A549 (cell line): ENCODE measurements around the gene FCER1G. TPM values are rescaled to one million over a fixed set of nuclear protein-coding genes. Genes with fewer than 3 reads are reported as not detected.
A peak's percentile ranks its signal among the peaks of the same experiment; 100 is the strongest.

Experiments
- ATAC-seq, 2 experiments: fragments of 200-7000 bp in 1 of 2; fragments of >200 bp in 1 of 2; cut with Nextera tagmentation in 1 of 2; cut with Tn5 transposase in 1 of 2; 3 replicates each; pipeline versions ENCODE4 v1.8.0 to v1.9.1; 2018 to 2020; ENCODE audit warnings: mild to moderate bottlenecking in 1 of 2, moderate library complexity in 1 of 2
- CTCF ChIA-PET: fragments of 300-600 bp; sonication (Branson Sonifier 250); formaldehyde crosslinking; extraction: SDS; loops from one replicate; lab custom pipeline; 2021; ENCODE audit warnings: antibody characterized with exemption, inconsistent platforms; lab: Yijun Ruan, JAX
- POLR2A ChIA-PET: fragments of 350-600 bp; formaldehyde crosslinking; extraction: SDS; loops from one replicate; lab custom pipeline; 2021; ENCODE audit warnings: antibody characterized with exemption, inconsistent platforms; lab: Yijun Ruan, JAX
- DNase-seq, 2 experiments: peaks; one replicate each; pipeline versions ENCODE4 v3.0.0 to v3.0.0-alpha.2; 2011 to 2016; ENCODE audit warnings: low read depth in 1 of 2, low spot score in 1 of 2
- FAIRE-seq: peaks from 2 replicates; lab custom pipeline; 2011; peaks lifted over from hg19 to GRCh38; lab: Jason Lieb, UNC
- H3K27ac ChIP-seq, 2 experiments: fragments of >200 bp; sonication (Bioruptor Twin); formaldehyde crosslinking; 3 replicates each; pipeline ENCODE4 v1.5.1; 2016 to 2017
- H3K4me1 ChIP-seq: fragments of >200 bp; sonication (Bioruptor Twin); formaldehyde crosslinking; 3 replicates; pipeline ENCODE4 v1.6.1; 2016
- H3K4me2 ChIP-seq: fragments of >200 bp; sonication (Bioruptor Twin); formaldehyde crosslinking; 3 replicates; pipeline ENCODE4 v1.6.1; 2016
- H3K4me3 ChIP-seq: fragments of >200 bp; sonication (Bioruptor Twin); formaldehyde crosslinking; 3 replicates; pipeline ENCODE4 v1.5.1; 2016
- H3K9me3 ChIP-seq: fragments of >200 bp; sonication (Bioruptor Twin); formaldehyde crosslinking; 3 replicates; pipeline ENCODE4 v1.6.1; 2016
- BCL3 ChIP-seq: fragments of >200 bp; sonication (Bioruptor Twin); formaldehyde crosslinking; IDR thresholded peaks from 3 replicates; pipeline ENCODE4 v1.6.1; 2016
- CHD4 ChIP-seq: fragments of 200-600 bp; sonication (generic); IDR thresholded peaks from 2 replicates; pipeline ENCODE4 v1.6.1; 2016; ENCODE audit warnings: antibody characterized with exemption, mild to moderate bottlenecking, borderline replicate concordance
- EP300 ChIP-seq, 2 experiments: fragments of >200 bp; sonication (Bioruptor Twin); formaldehyde crosslinking; IDR thresholded peaks; 2 replicates in 1 of 2; 3 replicates in 1 of 2; pipeline ENCODE4 v1.6.1; 2016 to 2017
- FOSB ChIP-seq: fragments of 250-450 bp; sonication (Bioruptor Pico); IDR thresholded peaks from 2 replicates; pipeline ENCODE4 v1.5.0; 2020; ENCODE audit warnings: mild to moderate bottlenecking, moderate library complexity
- GATA3 ChIP-seq: IDR thresholded peaks from 2 replicates; pipeline ENCODE4 v1.6.1; 2012; ENCODE audit warnings: borderline replicate concordance
- HOXA7 ChIP-seq: fragments of 250-450 bp; sonication (Bioruptor Pico); IDR thresholded peaks from 2 replicates; pipeline ENCODE4 v1.5.0; 2020; ENCODE audit warnings: mild to moderate bottlenecking, moderate library complexity
- JUN ChIP-seq, 2 experiments: fragments of >200 bp; sonication (Bioruptor Twin); formaldehyde crosslinking; IDR thresholded peaks; 2 replicates in 1 of 2; 3 replicates in 1 of 2; pipeline ENCODE4 v1.6.1; 2016 to 2017
- MAX ChIP-seq: IDR thresholded peaks from 2 replicates; pipeline ENCODE4 v1.6.1; 2012
- MYC ChIP-seq: IDR thresholded peaks from 2 replicates; pipeline ENCODE4 v1.6.1; 2012; ENCODE audit warnings: mild to moderate bottlenecking, inconsistent platforms, low read length, improper control_type of control experiment, borderline replicate concordance
- NPAS2 ChIP-seq: fragments of 250-450 bp; sonication (Bioruptor Pico); IDR thresholded peaks from 2 replicates; pipeline ENCODE4 v1.8.0; 2022; ENCODE audit warnings: mild to moderate bottlenecking, moderate library complexity, borderline replicate concordance
- PBX3 ChIP-seq: IDR thresholded peaks from 2 replicates; pipeline ENCODE4 v1.6.1; 2012
- POLR2A ChIP-seq: IDR thresholded peaks from 2 replicates; pipeline ENCODE4 v1.6.1; 2012; ENCODE audit warnings: mild to moderate bottlenecking, low read length
- RARB ChIP-seq: fragments of 250-450 bp; sonication (Bioruptor Pico); IDR thresholded peaks from 2 replicates; pipeline ENCODE4 v1.8.0; 2021; ENCODE audit warnings: mild to moderate bottlenecking, moderate library complexity
- REST ChIP-seq: fragments of 200-600 bp; sonication (generic); IDR thresholded peaks from 2 replicates; pipeline ENCODE4 v1.6.1; 2016; ENCODE audit warnings: antibody characterized with exemption, mild to moderate bottlenecking, moderate library complexity
- RFX5 ChIP-seq: fragments of 450-650 bp; IDR thresholded peaks from 2 replicates; pipeline ENCODE4 v1.7.1; 2014; ENCODE audit warnings: antibody characterized with exemption, mild to moderate bottlenecking, moderate library complexity
- WGBS: methylation state at CpG from one replicate; pipeline ENCODE4 v1.1.6; 2017; ENCODE audit errors: missing lambda C conversion rate; 5-methylcytosine and 5-hydroxymethylcytosine counted together
- polyA plus RNA-seq, 4 experiments: library from polyadenylated mRNA; depleted of rRNA in 3 of 4; stranded (reverse); fragments of >200 nt; fragmentation: RNase III in 1 of 4; extraction: RNeasy Plus Mini Kit Qiagen cat#74134 plus additional on column Dnase treatment in 1 of 4; gene quantifications; 2 replicates in 3 of 4; 3 replicates in 1 of 4; pipeline ENCODE4 v1.2.3, GENCODE V29; 2011 to 2017

FCER1G gene
- polyA plus RNA-seq, 2 of the 4 experiments (the other 2 are of a cell fraction), result 0.40 TPM; not detected in 1

GRCh38 chr1:161198897-161199431 lies 16.1 kb upstream of the FCER1G start, which contains the start of gene ADAMTS4:
Gene ADAMTS4 (minus strand): TSS chr1:161199054. CDS start chr1:161198627, 427 bp downstream.
- WGBS, result 89% methylated on average over 11 of the region's 11 CpGs
- ATAC-seq, result no peak
- no peak within 1 kb of the TSS for H3K4me3 ChIP-seq
- H3K9me3 ChIP-seq, result no peaks in the 10 kb centered on the region
- POLR2A ChIA-PET, result no interaction called here
- TF ChIP-seq NPAS2 (CRISPR knock-in tag), result no peak
- no peak for TF ChIP-seq BCL3
- no peak for TF ChIP-seq REST
- TF ChIP-seq JUN (IDR thresholded peaks at IDR 0.05), result no peak
- TF ChIP-seq FOSB (CRISPR knock-in tag), result no peak
- TF ChIP-seq EP300 (IDR thresholded peaks at IDR 0.05), result no peak
- TF ChIP-seq MYC, result no peak
- TF ChIP-seq, all 56 proteins: peak for 0
- CTCF ChIA-PET, result interaction anchor here (0.8 to 18.8 kb wide), 7 partner anchors 8 to 185 kb away, joined by 3 to 200 read pairs (median 5); partner anchors contain the start of genes PPOX and TOMM40L
- Histone ChIP-seq H3K4me1 (peaks cover 29% of the 10 kb centered on the region), H3K4me2 (no peak within 1 kb of the TSS), H3K27ac (peak within 1 kb of the TSS in 1 of 2 experiments; percentile 42; a peak in 1 of 6 replicates)
- FAIRE-seq (no peak), DNase-seq (no peak)

- FAIRE-seq (no peak), ATAC-seq (no peak), DNase-seq (no peak)
- H3K27ac ChIP-seq, result no peak overlapping the region
- H3K4me3 ChIP-seq, result no peak overlapping the region
- no peaks in the 10 kb centered on the region for H3K9me3 ChIP-seq
- ChIA-PET CTCF (interaction anchor here (0.6 to 18.8 kb wide), 3 partner anchors 19 to 1929 kb away, joined by 4 to 200 read pairs (median 4); no protein-coding TSS in a partner anchor), POLR2A (no interaction called here)
- TF ChIP-seq GATA3 (no peak), CHD4 (no peak), RFX5 (no peak), PBX3 (no peak), JUN (IDR thresholded peaks at IDR 0.05) (no peak), POLR2A (no peak), HOXA7 (no peak), RARB (CRISPR knock-in tag) (no peak), MAX (no peak)
- 71% methylated on average over 4 of the region's 5 CpGs for WGBS
- peaks cover 29% of the 10 kb centered on the region for H3K4me1 ChIP-seq
- no peak overlapping the region for H3K4me2 ChIP-seq
Observed at GRCh38 chr1:161199506-161200139, 15.5 kb upstream of the FCER1G start.
